H1 (cell line): Measurements from ENCODE around the gene ZNF408. TPM values are rescaled to one million over a fixed set of nuclear protein-coding genes. Genes with fewer than 3 reads are reported as not detected.

ENCODE experiments used
- CTCF ChIA-PET: fragments of 300-600 bp; sonication (Branson Sonifier 250); formaldehyde crosslinking; loops from one replicate; lab custom pipeline; 2021; ENCODE audit not compliant: partially characterized antibody; lab: Charles Lee
- POLR2A ChIA-PET: fragments of 300-600 bp; sonication (Branson Sonifier 250); formaldehyde crosslinking; loops from one replicate; lab custom pipeline; 2021; ENCODE audit warnings: inconsistent platforms; ENCODE audit not compliant: partially characterized antibody; lab: Charles Lee
- DNase-seq, 2 experiments: peaks; one replicate each; pipeline versions ENCODE4 v3.0.0 to v3.0.0-alpha.2; 2010 to 2022; ENCODE audit warnings: low spot score in 2 of 2, low read depth in 1 of 2, mixed read lengths in 1 of 2
- FAIRE-seq: peaks from 2 replicates; lab custom pipeline; 2011; peaks lifted over from hg19 to GRCh38; lab: Jason Lieb, UNC
- H2AFZ ChIP-seq: 2 replicates; pipeline ENCODE4 v1.8.1; 2012; ENCODE audit warnings: low read length, inconsistent platforms
- H2AK5ac ChIP-seq: 2 replicates; pipeline ENCODE4 v1.6.1; 2013; ENCODE audit warnings: low read depth, low read length
- H2BK120ac ChIP-seq: replicated peaks from 2 replicates; pipeline ENCODE3; 2013; ENCODE audit warnings: low read depth, low read length, inconsistent platforms
- H2BK12ac ChIP-seq: 2 replicates; pipeline ENCODE4 v1.6.1; 2013; ENCODE audit warnings: low read depth, low read length
- H2BK15ac ChIP-seq: 2 replicates; pipeline ENCODE4 v1.6.1; 2013; ENCODE audit warnings: low read length
- H2BK20ac ChIP-seq: 2 replicates; pipeline ENCODE4 v1.6.1; 2013; ENCODE audit warnings: low read length
- H2BK5ac ChIP-seq: 2 replicates; pipeline ENCODE4 v1.6.1; 2013; ENCODE audit warnings: low read depth, low read length
- H3K14ac ChIP-seq: 2 replicates; pipeline ENCODE4 v1.6.1; 2013; ENCODE audit warnings: inconsistent platforms; ENCODE audit not compliant: insufficient read length
- H3K18ac ChIP-seq: 2 replicates; pipeline ENCODE4 v1.6.1; 2013; ENCODE audit warnings: low read length; ENCODE audit errors: extremely low read depth
- H3K23ac ChIP-seq: 2 replicates; pipeline ENCODE4 v1.6.1; 2013; ENCODE audit warnings: inconsistent platforms; ENCODE audit not compliant: insufficient read length
- H3K23me2 ChIP-seq: 2 replicates; pipeline ENCODE4 v1.6.1; 2013; ENCODE audit warnings: low read depth, low read length
- H3K27ac ChIP-seq: 2 replicates; pipeline ENCODE4 v1.6.1; 2011; ENCODE audit warnings: low read depth, low read length, inconsistent platforms
- H3K27me3 ChIP-seq, 4 experiments: replicated peaks in 1 of 4; 1 replicate in 1 of 4; 2 replicates in 3 of 4; pipeline versions ENCODE4 v1.6.1 to v1.8.1; 2011 to 2013; ENCODE audit warnings: low read length in 3 of 4, mild to moderate bottlenecking in 3 of 4, inconsistent platforms in 2 of 4, mixed read lengths in 2 of 4, moderate library complexity in 1 of 4; ENCODE audit not compliant: control insufficient read depth in 3 of 4, insufficient read depth in 3 of 4; ENCODE audit errors: extremely low read depth in 1 of 4
- H3K36me3 ChIP-seq, 4 experiments: 2 replicates each; pipeline versions ENCODE4 v1.6.1 to v1.8.1; 2011 to 2013; ENCODE audit warnings: mild to moderate bottlenecking in 4 of 4, low read length in 3 of 4, moderate library complexity in 2 of 4, control low read depth in 1 of 4, inconsistent platforms in 1 of 4; ENCODE audit not compliant: insufficient read depth in 4 of 4, control insufficient read depth in 2 of 4
- H3K4ac ChIP-seq: replicated peaks from 2 replicates; pipeline ENCODE3; 2013; ENCODE audit warnings: low read length, low read depth, mixed read lengths, inconsistent platforms; ENCODE audit not compliant: insufficient read length
- H3K4me1 ChIP-seq, 4 experiments: replicated peaks in 1 of 4; 1 replicate in 1 of 4; 2 replicates in 3 of 4; pipeline versions ENCODE4 v1.6.1 to v1.8.1; 2011 to 2013; ENCODE audit warnings: low read length in 3 of 4, inconsistent platforms in 2 of 4, mixed read lengths in 1 of 4; ENCODE audit not compliant: insufficient read depth in 4 of 4, control insufficient read depth in 3 of 4
- H3K4me2 ChIP-seq, 2 experiments: 2 replicates each; pipeline versions ENCODE4 v1.6.1 to v1.8.1; 2011 to 2013; ENCODE audit warnings: low read depth in 2 of 2, low read length in 2 of 2, control low read depth in 1 of 2, inconsistent platforms in 1 of 2, mild to moderate bottlenecking in 1 of 2; ENCODE audit not compliant: insufficient read depth in 1 of 2
- H3K4me3 ChIP-seq, 4 experiments: fragments of 200-600, 300-600 bp in 1 of 4; sonication (generic), shearing (Covaris generic), sonication (Bioruptor Twin) in 1 of 4; 2 replicates each; pipeline versions ENCODE4 v1.5.1 to v1.8.1; 2011 to 2016; ENCODE audit warnings: low read length in 4 of 4, low read depth in 3 of 4, control low read depth in 2 of 4, inconsistent platforms in 2 of 4, mild to moderate bottlenecking in 2 of 4, mixed read lengths in 1 of 4, moderate library complexity in 1 of 4; ENCODE audit not compliant: insufficient read depth in 2 of 4; ENCODE audit errors: extremely low read depth in 1 of 4
- H3K56ac ChIP-seq: replicated peaks from 2 replicates; pipeline ENCODE3; 2013; ENCODE audit warnings: low read depth, mild to moderate bottlenecking, mixed read lengths, low read length, inconsistent platforms; ENCODE audit not compliant: insufficient read length
- H3K79me1 ChIP-seq: 2 replicates; pipeline ENCODE4 v1.6.1; 2013; ENCODE audit warnings: low read depth, low read length, control low read depth
- H3K79me2 ChIP-seq, 2 experiments: 2 replicates each; pipeline versions ENCODE4 v1.6.1 to v1.8.1; 2012 to 2013; ENCODE audit warnings: low read length in 2 of 2, mild to moderate bottlenecking in 2 of 2, inconsistent platforms in 1 of 2; ENCODE audit not compliant: insufficient read depth in 2 of 2, control insufficient read depth in 1 of 2
- H3K9ac ChIP-seq, 4 experiments: replicated peaks in 1 of 4; 1 replicate in 1 of 4; 2 replicates in 3 of 4; pipeline versions ENCODE4 v1.6.1 to v1.8.1; 2011 to 2013; ENCODE audit warnings: low read depth in 3 of 4, low read length in 3 of 4, control low read depth in 2 of 4, mild to moderate bottlenecking in 2 of 4, moderate library complexity in 2 of 4, inconsistent platforms in 1 of 4; ENCODE audit errors: extremely low read depth in 1 of 4
- H3K9me3 ChIP-seq, 2 experiments: 2 replicates each; pipeline versions ENCODE4 v1.6.1 to v1.8.1; 2012 to 2013; ENCODE audit warnings: mild to moderate bottlenecking in 2 of 2, moderate library complexity in 2 of 2, control low read depth in 1 of 2, inconsistent platforms in 1 of 2, low read depth in 1 of 2, low read length in 1 of 2, mixed read lengths in 1 of 2; ENCODE audit not compliant: insufficient read depth in 2 of 2
- H4K20me1 ChIP-seq, 2 experiments: replicated peaks in 1 of 2; 2 replicates each; pipeline versions ENCODE3 to v1.8.1; 2011 to 2013; ENCODE audit warnings: inconsistent platforms in 2 of 2, low read length in 2 of 2, mild to moderate bottlenecking in 1 of 2; ENCODE audit not compliant: insufficient read depth in 2 of 2, control insufficient read depth in 1 of 2
- H4K5ac ChIP-seq: 2 replicates; pipeline ENCODE4 v1.6.1; 2013; ENCODE audit warnings: low read length, low read depth, mixed read lengths, inconsistent platforms; ENCODE audit not compliant: insufficient read length
- H4K8ac ChIP-seq: 2 replicates; pipeline ENCODE4 v1.8.0; 2013; ENCODE audit warnings: mild to moderate bottlenecking, moderate library complexity, low read length, inconsistent platforms; ENCODE audit not compliant: insufficient read depth; ENCODE audit errors: extremely low read depth
- H4K91ac ChIP-seq: replicated peaks from 2 replicates; pipeline ENCODE3; 2013; ENCODE audit warnings: low read length, mixed read lengths, inconsistent platforms; ENCODE audit not compliant: insufficient read length
- WGBS, 2 experiments: shearing (Covaris generic) in 1 of 2; methylation state at CpG; one replicate each; pipeline versions ENCODE4 v1.1.6 to v1.1.7; 2013 to 2015; ENCODE audit warnings: low lambda C conversion rate in 2 of 2, mixed read lengths in 2 of 2, inconsistent platforms in 1 of 2, low coverage in 1 of 2, missing lambda C conversion rate in 1 of 2; ENCODE audit not compliant: insufficient replicate concordance in 2 of 2, insufficient coverage in 1 of 2, insufficient read length in 1 of 2; ENCODE audit errors: extremely low coverage in 1 of 2, missing lambda C conversion rate in 1 of 2; 5-methylcytosine and 5-hydroxymethylcytosine counted together
- polyA plus RNA-seq, 7 experiments: library from polyadenylated mRNA; depleted of rRNA in 3 of 7; stranded (reverse) in 5 of 7; unstranded in 2 of 7; fragments of >200 nt in 5 of 7; fragments of 200-250 nt in 2 of 7; gene quantifications; 1 replicate in 5 of 7; 2 replicates in 1 of 7; 4 replicates in 1 of 7; pipeline versions ENCODE4 v1.2.1 to v1.2.3, GENCODE V29; 2011 to 2013; ENCODE audit warnings: missing spikeins in 2 of 7, mixed read lengths in 2 of 7
- total RNA-seq: library from RNA; stranded (reverse); fragmentation: NEBNext Ultra II Directional; extraction: Animal tissue kit (Norgen Biotek cat#: 25700); gene quantifications from 2 replicates; pipeline ENCODE4 v1.2.1, GENCODE V29; 2021

The ZNF408 gene
- total and polyA plus RNA-seq, 2 of the 8 experiments (the other 6 are each of a cell fraction or from before 2014, with no cell fraction given), result 10.7 to 11.0 TPM

- Histone ChIP-seq H3K4ac (no peak overlapping the region), H3K27ac (peak overlapping the region; percentile 30), H4K20me1 (peaks cover 1 to 2% of the 10 kb centered on the region in 2 experiments), H3K4me3 (no peak overlapping the region), H3K79me2 (no peaks in the 10 kb centered on the region), H3K4me1 (peaks cover 3 to 19% (median 7%) of the 10 kb centered on the region in 4 experiments), H3K4me2 (peak overlapping the region in 1 of 2 experiments; percentile 13; a peak in 2 of 4 replicates), H2BK15ac (no peak overlapping the region), H2BK120ac (no peak overlapping the region), H4K8ac (no peak overlapping the region), H2BK5ac (no peak overlapping the region), H4K91ac (no peak overlapping the region), H2BK12ac (no peak overlapping the region), H3K56ac (no peak overlapping the region), H2AFZ (no peak overlapping the region), H3K23ac (no peak overlapping the region), H3K18ac (no peak overlapping the region; the same call in 1 of the 2 replicates), H4K5ac (no peak overlapping the region), H3K27me3 (no peaks in the 10 kb centered on the region), H3K23me2 (no peaks in the 10 kb centered on the region), H3K36me3 (peaks cover 9 to 36% (median 27%) of the 10 kb centered on the region in 4 experiments; a peak in 7 of 8 replicates), H3K79me1 (no peaks in the 10 kb centered on the region), H3K9me3 (no peaks in the 10 kb centered on the region), H2AK5ac (no peak overlapping the region), H3K14ac (no peak overlapping the region), H2BK20ac (no peak overlapping the region), H3K9ac (no peak overlapping the region)
- ChIA-PET CTCF (interaction anchor here (0.9 to 2.2 kb wide), 7 partner anchors 12 to 110 kb away, joined by 3 to 6 read pairs (median 4); no protein-coding TSS in a partner anchor), POLR2A (interaction anchor here (1.0 to 3.3 kb wide), 5 partner anchors 10 to 37 kb away, joined by 3 to 21 read pairs (median 4); partner anchors contain the start of genes ARHGAP1 and ZNF408)
- 90% methylated on average over 5 of the region's 6 CpGs; no CpG with 5 or more reads in 1 of the 2 experiments for WGBS, 2 experiments
- FAIRE-seq, result no peak
- DNase-seq, result no peak
Measured at GRCh38 chr11:46673713-46674462, 26.9 kb upstream of the ZNF408 start.
